ENCODE data around the gene EGFL8.

EGFL8 gene

GRCh38 chr6:32212076-32212760, 47.8 kb downstream of the EGFL8 start:
- H3K27ac ChIP-seq = no peak overlapping the region
- no peak overlapping the region for H3K4me3 ChIP-seq
- TF ChIP-seq, protein P1, sequence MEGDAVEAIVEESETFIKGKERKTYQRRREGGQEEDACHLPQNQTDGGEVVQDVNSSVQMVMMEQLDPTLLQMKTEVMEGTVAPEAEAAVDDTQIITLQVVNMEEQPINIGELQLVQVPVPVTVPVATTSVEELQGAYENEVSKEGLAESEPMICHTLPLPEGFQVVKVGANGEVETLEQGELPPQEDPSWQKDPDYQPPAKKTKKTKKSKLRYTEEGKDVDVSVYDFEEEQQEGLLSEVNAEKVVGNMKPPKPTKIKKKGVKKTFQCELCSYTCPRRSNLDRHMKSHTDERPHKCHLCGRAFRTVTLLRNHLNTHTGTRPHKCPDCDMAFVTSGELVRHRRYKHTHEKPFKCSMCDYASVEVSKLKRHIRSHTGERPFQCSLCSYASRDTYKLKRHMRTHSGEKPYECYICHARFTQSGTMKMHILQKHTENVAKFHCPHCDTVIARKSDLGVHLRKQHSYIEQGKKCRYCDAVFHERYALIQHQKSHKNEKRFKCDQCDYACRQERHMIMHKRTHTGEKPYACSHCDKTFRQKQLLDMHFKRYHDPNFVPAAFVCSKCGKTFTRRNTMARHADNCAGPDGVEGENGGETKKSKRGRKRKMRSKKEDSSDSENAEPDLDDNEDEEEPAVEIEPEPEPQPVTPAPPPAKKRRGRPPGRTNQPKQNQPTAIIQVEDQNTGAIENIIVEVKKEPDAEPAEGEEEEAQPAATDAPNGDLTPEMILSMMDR (IDR thresholded peaks at IDR 0.05) = no peak
- no peak for DNase-seq (ENCODE audit: low spot score)

GRCh38 chr6:32213649-32214048, 49.3 kb downstream of the EGFL8 start:
- TF ChIP-seq, protein P1 (IDR thresholded peaks at IDR 0.05) = no peak
- no peak overlapping the region for H3K27ac ChIP-seq
- no peak for DNase-seq (ENCODE audit: low spot score)
- H3K4me3 ChIP-seq = no peak overlapping the region

GRCh38 chr6:32214126-32214525, 49.7 kb downstream of the EGFL8 start:
- DNase-seq (ENCODE audit: low spot score) = no peak
- Histone ChIP-seq H3K4me3 (no peak overlapping the region), H3K27ac (no peak overlapping the region)
- TF ChIP-seq, protein P1 (IDR thresholded peaks at IDR 0.05) = no peak

- TF ChIP-seq, protein P1 (IDR thresholded peaks at IDR 0.05) = no peak
- no peak overlapping the region for H3K4me3 ChIP-seq
- no peak overlapping the region for H3K27ac ChIP-seq
- DNase-seq (ENCODE audit: low spot score) = no peak
Observed at GRCh38 chr6:32215617-32216016, 51.2 kb downstream of the EGFL8 start.

GRCh38 chr6:32216285-32216684, 51.9 kb downstream of the EGFL8 start:
- Histone ChIP-seq H3K27ac (no peak overlapping the region), H3K4me3 (no peak overlapping the region)
- TF ChIP-seq, protein P1 (IDR thresholded peaks at IDR 0.05) = no peak
- no peak for DNase-seq (ENCODE audit: low spot score)

DNA sequence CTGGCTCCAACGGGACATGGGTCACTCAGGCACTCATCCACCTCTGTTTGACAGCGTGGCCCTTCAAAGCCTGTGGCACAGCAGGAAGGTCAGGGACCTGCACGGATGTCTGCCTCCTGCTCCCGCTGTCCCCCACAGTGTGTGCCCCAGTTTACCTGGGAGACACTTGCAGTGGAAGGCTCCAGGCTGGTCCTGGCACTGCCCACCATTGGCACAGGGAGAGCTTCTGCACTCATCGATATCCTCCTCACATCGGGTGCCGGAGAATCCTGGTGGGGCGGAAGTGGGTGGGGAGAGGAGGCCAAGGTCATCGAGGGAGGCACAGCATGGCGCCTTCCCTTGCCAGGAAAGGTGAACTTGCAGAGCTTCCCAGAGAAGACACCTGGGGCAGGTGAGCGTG, 52.6 kb downstream of the EGFL8 start:
- Histone ChIP-seq H3K27ac (no peak overlapping the region), H3K4me3 (no peak overlapping the region)
- TF ChIP-seq, protein P1 (IDR thresholded peaks at IDR 0.05) = no peak
- no peak for DNase-seq (ENCODE audit: low spot score)
